Measurements from ENCODE around the gene ATP1A3. TPM values are rescaled to one million over a fixed set of nuclear protein-coding genes. Genes with fewer than 3 reads are reported as not detected.

Gene ATP1A3
- total and polyA plus RNA-seq, 12 donors = 38.0 to 419 (median 334) TPM

DNA sequence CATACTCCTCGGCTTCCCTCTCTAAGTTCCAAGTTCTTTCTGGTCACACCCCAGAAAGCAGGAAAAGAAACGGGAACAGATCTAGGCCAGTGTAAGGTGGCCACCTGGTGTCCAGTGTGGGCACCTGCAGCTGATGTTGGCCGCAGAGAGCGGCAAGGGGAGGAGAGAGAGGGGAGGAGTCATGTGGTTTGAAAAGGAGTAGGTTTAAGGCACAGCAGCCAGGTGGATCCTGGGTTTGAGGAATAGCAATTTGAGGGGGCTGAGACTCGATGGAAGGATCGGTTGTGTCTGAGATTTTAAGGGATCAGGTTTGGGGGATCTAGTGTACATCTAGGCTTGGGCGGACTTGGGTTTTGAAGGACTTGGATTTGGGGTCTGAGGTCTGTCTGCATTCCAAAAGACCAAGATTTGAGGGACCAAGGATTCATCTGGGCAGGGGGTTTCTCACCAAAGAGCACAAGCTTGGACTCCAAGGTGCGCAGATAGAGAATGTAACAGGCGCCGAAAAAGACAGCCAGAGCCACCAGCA, 36.1 kb downstream of the ATP1A3 start:
- peaks cover 6 to 34% (median 21%) of the 10 kb centered on the region in 9 donors for H3K4me1 ChIP-seq
- H3K27me3 ChIP-seq = no peaks in the 10 kb centered on the region
- ATAC-seq = peak; percentile 49 to 77 (median 68)
- peak; percentile 54 to 63 for DNase-seq
- intact Hi-C loops (cut with DNase I) = loop anchor here in 7 of 10 donors (5.0 kb wide), 3 partner anchors 76 to 96 kb away; partner anchors contain the start of genes RPS19 (in 3 of the 7) and ARHGEF1 (in 2 of the 7)
- H3K36me3 ChIP-seq = peaks cover 0 to 28% (median 0%) of the 10 kb centered on the region in 9 donors
- H3K9me3 ChIP-seq = no peaks in the 10 kb centered on the region
- H3K27ac ChIP-seq = peak overlapping the region in 9 of 10 donors; percentile 69 to 94 (median 89)
- H3K4me3 ChIP-seq = peak overlapping the region; percentile 57 to 100 (median 96)
- TF ChIP-seq, protein P1, sequence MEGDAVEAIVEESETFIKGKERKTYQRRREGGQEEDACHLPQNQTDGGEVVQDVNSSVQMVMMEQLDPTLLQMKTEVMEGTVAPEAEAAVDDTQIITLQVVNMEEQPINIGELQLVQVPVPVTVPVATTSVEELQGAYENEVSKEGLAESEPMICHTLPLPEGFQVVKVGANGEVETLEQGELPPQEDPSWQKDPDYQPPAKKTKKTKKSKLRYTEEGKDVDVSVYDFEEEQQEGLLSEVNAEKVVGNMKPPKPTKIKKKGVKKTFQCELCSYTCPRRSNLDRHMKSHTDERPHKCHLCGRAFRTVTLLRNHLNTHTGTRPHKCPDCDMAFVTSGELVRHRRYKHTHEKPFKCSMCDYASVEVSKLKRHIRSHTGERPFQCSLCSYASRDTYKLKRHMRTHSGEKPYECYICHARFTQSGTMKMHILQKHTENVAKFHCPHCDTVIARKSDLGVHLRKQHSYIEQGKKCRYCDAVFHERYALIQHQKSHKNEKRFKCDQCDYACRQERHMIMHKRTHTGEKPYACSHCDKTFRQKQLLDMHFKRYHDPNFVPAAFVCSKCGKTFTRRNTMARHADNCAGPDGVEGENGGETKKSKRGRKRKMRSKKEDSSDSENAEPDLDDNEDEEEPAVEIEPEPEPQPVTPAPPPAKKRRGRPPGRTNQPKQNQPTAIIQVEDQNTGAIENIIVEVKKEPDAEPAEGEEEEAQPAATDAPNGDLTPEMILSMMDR (IDR thresholded peaks at IDR 0.05) = peak; percentile 61 to 91 (median 77)
- 15 to 19% methylated on average over 10 of the region's 10 CpGs for WGBS, 2 donors

DNA sequence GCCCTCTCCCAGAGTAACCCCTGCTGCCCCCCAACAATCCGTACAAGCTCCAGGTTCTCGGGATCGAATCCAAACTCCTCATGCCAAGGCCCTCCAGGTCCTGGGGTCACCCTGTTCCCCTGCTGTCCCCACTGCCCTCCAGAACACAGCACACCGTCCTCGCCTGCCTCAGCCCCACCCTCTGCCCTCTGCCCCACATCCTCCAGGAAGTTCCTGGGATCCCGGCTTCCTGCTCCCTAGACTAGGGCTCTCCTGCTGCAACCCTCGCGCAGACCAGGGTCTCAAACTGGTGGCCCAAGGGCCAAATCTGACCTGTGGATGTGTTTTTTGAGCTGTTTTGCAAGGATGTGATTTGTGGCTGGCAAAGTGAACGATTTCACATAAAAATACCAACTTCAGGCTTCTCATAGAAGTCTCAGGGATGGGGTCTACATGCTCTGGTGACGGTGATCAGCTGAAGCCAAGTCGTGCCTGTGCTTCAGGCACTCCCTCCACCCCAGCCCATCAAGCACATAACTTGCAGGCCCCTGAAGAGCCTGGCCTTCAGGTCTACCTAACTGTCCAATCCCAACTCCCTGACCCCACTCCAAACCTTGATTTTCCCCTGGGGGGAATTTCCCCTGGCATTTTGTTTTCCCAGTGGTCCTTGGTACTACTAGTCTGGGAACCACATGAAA, 36.7 kb downstream of the ATP1A3 start:
- Histone ChIP-seq H3K4me3 (peak overlapping the region in 2 of 10 donors; percentile 93 to 97), H3K9me3 (no peaks in the 10 kb centered on the region), H3K27me3 (no peaks in the 10 kb centered on the region), H3K27ac (peak overlapping the region in 6 of 10 donors; percentile 38 to 94 (median 72)), H3K36me3 (peaks cover 0 to 28% (median 0%) of the 10 kb centered on the region in 9 donors), H3K4me1 (peaks cover 6 to 34% (median 21%) of the 10 kb centered on the region in 9 donors)
- intact Hi-C loops (cut with DNase I) = loop anchor here in 7 of 10 donors (5.0 kb wide), 3 partner anchors 75 to 95 kb away; partner anchors contain the start of genes RPS19 (in 3 of the 7) and ARHGEF1 (in 2 of the 7)
- 75 to 77% methylated on average over 11 of the region's 11 CpGs for WGBS, 2 donors
- TF ChIP-seq, protein P1 (IDR thresholded peaks at IDR 0.05) = no peak
- no peak for ATAC-seq
- DNase-seq = no peak

DNA sequence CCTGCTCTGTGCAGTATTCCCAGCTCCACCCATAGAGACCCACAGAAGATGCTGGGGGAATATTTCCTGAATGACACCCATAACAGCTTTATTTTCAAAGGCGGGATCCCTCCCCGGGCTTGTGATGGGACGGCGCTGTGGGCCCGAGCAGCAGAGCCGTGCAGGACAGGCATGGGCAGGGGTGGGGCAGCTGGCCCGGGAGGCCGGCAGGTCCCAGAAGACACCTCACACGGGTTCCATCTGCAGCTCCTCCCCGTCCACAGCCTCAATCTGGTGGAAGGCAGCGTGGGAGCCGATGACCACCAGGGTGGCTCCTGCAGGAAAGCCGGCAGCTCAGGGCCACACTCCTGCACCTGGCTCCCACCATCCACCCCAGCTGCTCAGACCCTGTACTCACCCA, 37.4 kb downstream of the ATP1A3 start:
- H3K27me3 ChIP-seq = no peaks in the 10 kb centered on the region

DNA sequence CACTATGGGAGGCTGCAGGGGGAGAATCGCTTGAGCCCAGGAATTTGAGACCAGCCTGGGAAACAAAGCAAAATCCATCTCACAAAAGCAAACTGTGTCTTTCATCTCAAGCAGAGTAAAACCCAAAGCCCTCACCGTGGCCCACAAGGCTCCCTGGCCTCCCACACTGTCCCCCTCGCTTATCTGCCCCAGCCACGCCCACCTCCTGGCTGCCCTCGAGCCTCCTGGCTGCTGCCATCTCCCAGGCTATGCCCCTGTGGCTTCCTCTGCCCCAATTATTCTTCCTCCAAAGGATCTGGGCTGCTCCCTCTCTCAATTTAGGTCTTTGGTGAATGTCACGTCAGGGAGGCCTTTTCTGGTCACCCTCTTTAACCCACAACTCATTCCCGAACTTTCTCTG, 38.5 kb downstream of the ATP1A3 start:
- DNase-seq (no peak), ATAC-seq (no peak)
- Histone ChIP-seq H3K4me3 (no peak overlapping the region), H3K27me3 (no peaks in the 10 kb centered on the region), H3K4me1 (peaks cover 6 to 34% (median 22%) of the 10 kb centered on the region in 9 donors), H3K9me3 (no peaks in the 10 kb centered on the region), H3K27ac (no peak overlapping the region), H3K36me3 (peaks cover 0 to 28% (median 0%) of the 10 kb centered on the region in 9 donors)
- TF ChIP-seq, protein P1 (IDR thresholded peaks at IDR 0.05) = no peak
- WGBS, 2 donors = 60 to 70% methylated on average over 7 of the region's 7 CpGs
- intact Hi-C loops (cut with DNase I) = loop anchor here in 7 of 10 donors (5.0 kb wide), 3 partner anchors 73 to 93 kb away; partner anchors contain the start of genes RPS19 (in 3 of the 7) and ARHGEF1 (in 2 of the 7)

More for the DNA sequence above, 37.4 kb downstream of the ATP1A3 start:
- Histone ChIP-seq H3K9me3 (no peaks in the 10 kb centered on the region), H3K4me3 (no peak overlapping the region), H3K27ac (no peak overlapping the region), H3K36me3 (peaks cover 0 to 28% (median 0%) of the 10 kb centered on the region in 9 donors), H3K4me1 (peaks cover 6 to 34% (median 22%) of the 10 kb centered on the region in 9 donors)
- intact Hi-C loops (cut with DNase I) = loop anchor here in 7 of 10 donors (5.0 kb wide), 3 partner anchors 74 to 94 kb away; partner anchors contain the start of genes RPS19 (in 3 of the 7) and ARHGEF1 (in 2 of the 7)
- ATAC-seq = no peak
- no peak for DNase-seq
- 89 to 93% methylated on average over 13 of the region's 13 CpGs for WGBS, 2 donors
- TF ChIP-seq, protein P1 (IDR thresholded peaks at IDR 0.05) = no peak

Data from heart right ventricle (tissue), 16 donors.